GM21390 (cell line): ENCODE measurements around the gene MLKL.
"Not testable (repeated sequence)": the region's sequence is repeated elsewhere in the genome, so short reads cannot be mapped to it uniquely, and the experiment has no call there.

Experiments used
- ATAC-seq: cut with Tn5 transposase; IDR thresholded peaks from one replicate; pipeline ENCODE4 v1.9.1; 2021; ENCODE audit not compliant: unreplicated experiment

The MLKL gene

GRCh38 chr16:74732707-74733350 is 32.2 kb upstream of the MLKL start:
- ATAC-seq: no peak

GRCh38 chr16:74731853-74732477 is 31.3 kb upstream of the MLKL start:
- ATAC-seq: no peak

DNA sequence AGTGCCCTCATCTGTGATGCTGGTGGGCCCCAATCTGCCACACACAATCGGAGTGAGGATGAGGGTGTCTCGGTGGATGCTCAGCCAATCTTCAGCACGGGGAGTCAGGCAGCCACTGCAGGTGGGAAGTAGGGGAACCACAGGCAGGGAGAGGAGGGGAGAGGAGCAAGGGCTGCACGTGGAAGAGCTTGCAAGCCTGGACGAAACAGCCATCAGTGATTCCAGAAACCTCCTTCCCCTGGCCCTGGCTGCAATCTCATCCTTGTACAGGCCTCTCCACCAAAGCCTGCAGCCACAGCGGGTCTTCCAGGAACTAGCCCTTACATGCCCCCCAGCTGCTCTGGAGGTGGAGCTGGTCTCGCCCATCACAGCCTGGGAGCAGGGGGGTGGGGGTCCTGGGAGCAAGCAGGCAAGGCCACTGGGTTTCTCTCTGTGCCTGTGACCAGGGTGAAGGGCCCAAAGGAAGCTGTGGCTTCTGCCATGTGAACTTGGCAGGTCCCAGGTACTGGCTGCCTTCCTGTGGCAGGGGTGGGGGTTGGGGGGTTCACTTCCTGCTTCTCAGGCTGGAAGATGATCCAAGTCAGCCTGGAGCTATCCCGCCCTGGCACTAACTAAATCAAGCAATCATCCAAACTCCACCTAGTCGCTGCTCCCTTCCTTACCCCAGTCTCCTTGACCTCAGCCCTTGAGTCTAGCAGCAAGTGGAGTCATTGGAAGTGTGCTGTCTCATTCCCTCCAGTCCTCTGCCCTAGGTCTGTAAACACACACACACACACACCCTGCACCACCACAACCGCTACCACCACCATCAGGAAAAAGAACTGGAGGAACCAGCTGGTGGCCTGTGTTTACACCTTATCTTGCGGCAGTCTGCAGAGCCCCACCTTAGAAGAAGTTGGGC is 29.4 kb upstream of the MLKL start:
- ATAC-seq: no peak

DNA sequence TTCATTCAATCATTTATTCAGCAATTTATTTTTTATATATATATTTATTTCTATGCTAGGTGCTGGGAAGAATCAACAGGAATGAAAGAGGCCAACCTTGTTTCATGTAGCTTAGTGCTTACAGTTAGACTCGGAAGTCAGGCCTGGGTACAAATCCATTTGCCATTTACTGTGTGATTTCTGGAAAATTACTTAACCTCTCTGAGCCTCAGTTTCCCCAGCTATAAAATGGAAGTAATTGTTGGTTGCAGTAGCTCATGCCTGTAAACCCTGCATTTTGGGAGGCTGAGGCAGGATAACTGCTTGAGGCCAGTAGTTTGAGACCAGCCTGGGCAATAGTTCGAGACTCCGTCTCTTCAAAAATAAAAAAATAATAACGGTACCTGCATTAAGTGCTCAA is 27.2 kb upstream of the MLKL start:
- no peak for ATAC-seq

GRCh38 chr16:74726716-74727115 is 26.1 kb upstream of the MLKL start:
- no peak for ATAC-seq

- no peak for ATAC-seq
Measured at GRCh38 chr16:74725651-74726455, 25.2 kb upstream of the MLKL start.

- ATAC-seq: no peak
Measured at GRCh38 chr16:74724820-74725549, 24.3 kb upstream of the MLKL start.

- no peak for ATAC-seq
Measured at GRCh38 chr16:74723256-74723655, 22.6 kb upstream of the MLKL start.

DNA sequence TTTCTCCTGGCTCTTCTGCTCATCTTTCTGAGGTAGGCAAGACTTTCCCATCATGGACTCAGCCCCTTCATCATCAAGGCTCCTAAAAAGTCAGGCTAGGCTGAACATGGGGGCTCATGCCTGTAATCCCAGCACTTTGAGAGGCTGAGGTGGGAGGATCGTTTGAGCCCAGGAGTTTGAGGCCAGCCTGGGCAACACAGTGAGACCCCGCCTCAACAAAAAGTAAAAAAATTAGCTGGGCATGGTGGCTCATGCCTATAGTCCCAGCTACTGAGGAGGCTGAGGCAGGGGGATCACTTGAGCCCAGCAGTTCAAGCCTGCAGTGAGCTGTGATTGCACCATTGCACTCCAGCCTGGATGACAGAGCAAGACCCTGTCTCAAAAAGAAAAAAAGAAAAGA is 21.5 kb upstream of the MLKL start:
- not testable (repeated sequence) for ATAC-seq

DNA sequence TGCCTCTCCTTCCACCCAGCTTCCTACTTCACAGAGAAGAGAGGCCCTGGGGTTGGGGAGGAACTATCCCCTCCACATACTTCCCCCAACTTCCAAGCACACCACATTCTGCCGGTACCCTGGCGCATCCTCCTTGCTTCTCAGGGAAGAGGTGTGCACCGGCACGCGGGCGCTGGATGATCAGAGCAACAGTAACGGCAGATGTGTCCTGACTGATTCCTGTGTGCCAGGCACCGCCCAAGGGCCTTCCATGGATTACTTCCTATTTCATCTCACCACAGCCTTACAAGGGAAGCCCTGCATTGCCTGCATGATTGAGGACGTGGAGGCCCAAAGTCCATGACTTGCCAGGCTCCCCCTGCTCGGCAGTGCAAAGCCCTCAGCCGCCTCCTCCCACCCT is 21.1 kb upstream of the MLKL start:
- no peak for ATAC-seq

GRCh38 chr16:74720579-74720978 is 19.9 kb upstream of the MLKL start:
- no peak for ATAC-seq

- no peak for ATAC-seq
Measured at GRCh38 chr16:74718741-74719610, 18.3 kb upstream of the MLKL start.

- no peak for ATAC-seq
Measured at GRCh38 chr16:74718140-74718539, 17.5 kb upstream of the MLKL start.

DNA sequence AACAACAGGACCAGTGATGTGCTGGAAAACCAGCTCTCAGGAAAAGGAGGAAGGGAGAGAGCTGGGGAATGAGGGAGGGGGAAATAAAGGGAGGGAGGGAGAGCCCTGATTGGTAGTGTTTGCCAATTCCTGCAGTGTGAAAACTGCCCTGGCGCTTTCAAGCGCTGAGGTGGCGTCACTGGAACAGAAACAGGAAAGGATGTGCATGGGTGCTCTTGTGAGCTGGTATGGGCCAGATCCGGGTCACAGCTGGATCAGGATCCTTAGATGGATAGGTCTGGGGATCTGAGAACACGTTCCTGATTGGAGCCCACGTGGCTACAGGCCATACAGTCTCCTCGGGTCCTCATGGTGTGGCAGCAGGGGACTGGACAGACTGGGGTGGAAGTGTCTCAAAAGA is 16.7 kb upstream of the MLKL start:
- no peak for ATAC-seq

DNA sequence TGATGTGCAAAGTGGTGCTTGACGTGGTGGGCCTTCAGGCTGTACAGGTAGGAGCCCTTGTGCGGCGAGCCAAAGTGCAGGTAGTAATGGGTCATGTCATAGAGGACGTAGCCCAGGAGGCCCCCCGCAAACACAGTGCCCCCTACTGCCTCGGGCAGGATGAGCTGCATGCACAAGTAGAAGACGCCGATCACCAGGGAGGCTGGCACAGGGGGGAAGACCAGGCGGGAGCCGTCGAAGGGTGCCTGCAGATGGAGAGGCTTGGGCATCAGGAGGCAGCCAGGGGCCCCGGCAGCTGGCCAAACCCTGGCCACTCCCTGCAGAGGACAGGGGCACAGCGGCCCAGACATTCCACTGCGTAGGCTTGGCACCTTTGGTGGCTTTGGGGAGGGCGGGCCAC is 15.7 kb upstream of the MLKL start:
- no peak for ATAC-seq

- ATAC-seq: no peak
Measured at GRCh38 chr16:74713876-74714275, 13.2 kb upstream of the MLKL start.

- no peak for ATAC-seq
Measured at GRCh38 chr16:74713325-74713724, 12.7 kb upstream of the MLKL start.

- no peak for ATAC-seq
Measured at GRCh38 chr16:74711938-74712337, 11.3 kb upstream of the MLKL start.

- no peak for ATAC-seq
Measured at GRCh38 chr16:74710401-74710800, 9.7 kb upstream of the MLKL start.
